HTR-8/SVneo (cell line): ENCODE results near the gene DIO3.

Experiments
- DNase-seq: peaks from one replicate; pipeline ENCODE4 v3.0.0; 2011; ENCODE audit warnings: low spot score, mixed read lengths; ENCODE audit not compliant: insufficient read length
- FAIRE-seq: peaks from 2 replicates; lab custom pipeline; 2011; peaks lifted over from hg19 to GRCh38; lab: Jason Lieb, UNC

DIO3 gene

DNA sequence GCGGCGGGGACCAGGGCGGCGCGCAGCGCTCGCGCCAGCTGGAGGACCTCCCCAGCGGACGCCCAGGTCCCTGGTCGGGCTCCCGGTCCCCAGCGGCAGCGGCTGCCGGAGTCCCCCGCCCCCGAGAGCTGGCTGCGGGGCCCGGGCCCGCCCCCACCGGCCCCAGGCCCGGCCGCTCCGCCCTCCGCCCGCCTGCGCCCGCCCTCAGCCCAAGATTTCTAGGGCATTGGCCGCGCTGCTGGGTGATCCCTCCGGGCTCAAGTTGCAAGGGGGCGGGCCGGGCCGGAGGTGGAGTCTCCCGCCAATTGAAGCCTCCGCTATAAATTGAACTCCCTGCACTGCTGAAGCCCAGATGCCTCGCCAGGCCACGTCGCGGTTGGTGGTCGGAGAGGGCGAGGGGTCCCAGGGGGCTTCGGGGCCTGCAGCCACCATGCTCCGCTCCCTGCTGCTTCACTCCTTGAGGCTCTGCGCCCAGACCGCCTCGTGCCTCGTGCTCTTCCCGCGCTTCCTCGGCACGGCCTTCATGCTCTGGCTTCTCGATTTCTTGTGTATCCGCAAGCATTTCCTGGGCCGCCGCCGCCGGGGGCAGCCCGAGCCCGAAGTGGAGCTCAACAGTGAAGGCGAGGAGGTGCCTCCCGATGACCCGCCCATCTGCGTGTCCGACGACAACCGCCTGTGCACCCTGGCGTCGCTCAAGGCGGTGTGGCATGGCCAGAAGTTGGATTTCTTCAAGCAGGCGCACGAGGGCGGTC, at the start of gene DIO3:
DIO3 (plus strand) TSS at position 351 of the 752 bp plus-strand sequence.
- DNase-seq (peak; percentile 66), FAIRE-seq (no peak)

DNA sequence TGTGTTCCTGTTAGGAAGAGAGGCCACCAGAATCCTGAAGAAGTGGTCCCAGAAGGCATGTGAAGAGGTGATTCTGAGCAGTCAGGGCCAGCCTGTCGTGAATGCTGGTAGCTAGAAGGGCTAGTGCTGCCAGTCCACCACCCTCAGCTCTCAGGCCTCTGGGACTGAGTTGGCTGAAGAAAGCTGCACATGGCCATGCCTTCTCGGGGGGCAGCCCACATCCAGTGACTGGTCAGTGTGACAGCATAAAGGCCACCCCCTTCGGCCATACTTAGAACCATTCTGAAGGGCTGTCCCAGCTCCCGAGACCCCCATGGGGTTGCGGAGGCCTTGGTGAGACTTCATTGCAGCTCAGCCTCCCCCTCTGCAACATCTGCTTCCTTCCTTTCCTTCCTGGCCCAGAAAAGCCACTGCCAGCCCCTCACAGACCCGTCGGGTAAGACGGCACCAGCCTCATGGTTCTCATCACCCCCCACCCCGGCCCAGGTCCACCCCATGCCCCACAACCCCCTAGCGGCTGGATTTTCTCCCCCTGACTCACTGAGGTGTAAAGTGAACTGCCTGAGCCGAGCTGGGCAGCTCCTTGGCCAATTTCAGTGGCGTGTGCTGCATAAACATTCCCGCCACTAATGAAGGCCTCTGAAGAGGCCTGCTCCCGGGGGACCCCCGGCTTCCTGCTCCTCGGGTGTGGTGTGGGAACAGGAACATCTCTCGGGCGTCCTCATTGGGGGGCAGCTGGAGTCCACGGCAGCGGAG, 49.5 kb upstream of the DIO3 start:
- DNase-seq = no peak
- FAIRE-seq = no peak

DNA sequence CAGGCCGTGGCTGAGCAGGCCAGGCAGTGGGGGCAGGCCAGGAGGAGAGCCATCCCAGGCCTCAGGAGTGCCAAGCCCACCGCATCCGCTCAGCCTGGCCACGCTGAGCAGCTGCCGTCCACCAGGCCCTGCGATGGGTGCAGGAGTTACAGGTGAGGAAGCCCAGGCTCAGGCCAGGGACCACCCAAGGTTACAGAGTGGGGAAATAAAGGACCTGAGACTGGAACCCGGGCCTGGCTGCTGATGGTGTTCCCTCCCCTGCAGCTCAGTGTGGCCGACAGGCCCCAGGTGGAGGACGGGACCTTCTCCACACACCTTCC, 49.0 kb upstream of the DIO3 start:
- FAIRE-seq = no peak
- DNase-seq = no peak

DNA sequence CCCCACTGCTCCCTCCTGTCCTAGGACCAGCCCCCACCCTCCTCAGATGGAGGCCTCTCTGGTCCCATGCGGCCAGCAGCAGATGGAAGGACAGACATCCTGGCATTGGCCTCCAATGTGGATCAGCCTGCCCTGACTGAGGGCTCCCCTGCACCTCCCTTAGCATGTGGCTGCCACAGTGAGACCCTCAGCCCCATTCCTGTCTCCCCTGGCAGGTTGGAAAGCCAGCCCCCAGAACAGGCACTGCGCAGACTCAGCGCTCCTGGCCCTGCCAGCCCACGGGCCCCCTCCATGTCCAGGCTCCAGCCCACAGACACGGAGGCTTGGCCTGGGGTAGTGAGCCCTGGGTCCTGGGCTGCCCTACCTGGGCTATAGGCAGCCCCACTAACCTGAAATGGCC, 47.2 kb upstream of the DIO3 start:
- DNase-seq (no peak), FAIRE-seq (no peak)

DNA sequence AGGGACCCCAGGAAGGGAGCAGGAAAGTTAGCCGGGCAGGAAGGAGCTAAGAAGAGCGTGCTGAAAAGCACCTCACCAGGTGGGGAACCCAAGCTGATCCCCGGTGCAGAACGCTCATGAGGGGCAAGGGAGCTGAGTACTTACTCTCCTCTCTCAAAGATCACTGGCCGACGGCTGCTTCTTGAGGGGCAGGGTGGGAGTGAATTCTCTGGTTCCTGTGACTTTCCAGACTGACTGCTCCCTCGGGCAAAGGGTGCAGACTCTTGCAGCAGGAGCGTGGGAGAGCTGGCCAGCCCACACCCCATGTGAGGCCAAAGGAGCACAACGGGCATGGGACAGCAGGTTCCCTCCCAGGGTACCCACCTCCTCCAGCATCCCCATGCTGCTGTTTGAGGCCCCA, 44.9 kb upstream of the DIO3 start:
- DNase-seq = no peak

DNA sequence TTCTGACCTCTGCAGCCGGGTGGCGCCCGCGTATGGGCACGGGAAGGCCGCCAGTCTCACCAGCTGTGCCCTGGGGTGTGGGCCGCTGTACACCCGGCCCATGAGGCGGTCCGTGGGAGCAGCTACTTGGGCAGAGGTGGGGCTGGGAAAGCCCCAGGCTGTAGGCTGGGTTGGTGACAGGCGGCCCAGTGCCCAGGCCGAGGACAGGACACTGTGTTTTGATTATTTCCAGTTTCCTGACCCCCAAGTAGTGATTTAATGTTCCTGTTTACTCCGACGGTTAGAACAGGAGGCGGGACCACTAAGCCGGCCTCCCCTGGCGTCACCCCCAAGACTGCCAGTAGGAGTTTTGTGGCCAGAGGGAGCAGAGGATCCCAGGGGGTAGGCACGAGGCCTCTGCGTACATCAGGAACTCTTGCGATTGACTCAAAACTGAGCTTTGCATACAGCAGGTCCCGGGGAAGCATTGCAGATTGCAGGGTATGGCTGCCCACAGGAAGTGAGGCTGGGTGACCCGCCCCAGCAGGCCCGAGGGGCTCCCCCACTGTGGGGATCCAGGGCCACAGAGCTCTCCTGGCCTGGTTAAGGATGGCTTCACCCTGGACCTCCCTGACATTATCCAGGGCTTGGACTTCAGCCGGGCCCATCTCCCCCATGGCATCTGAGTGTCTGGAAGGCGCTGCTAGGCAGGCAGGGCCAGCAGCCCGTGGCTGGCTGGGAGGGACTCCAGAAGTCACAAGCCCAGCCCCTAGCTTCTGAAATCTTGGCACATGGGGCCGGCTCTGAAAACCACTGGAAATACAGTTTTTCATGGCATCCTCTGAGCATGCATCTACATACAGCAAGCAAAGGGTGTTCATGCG, 42.5 kb upstream of the DIO3 start:
- no peak for FAIRE-seq
- DNase-seq = no peak

More for the DNA sequence above, 44.9 kb upstream of the DIO3 start:
- no peak for FAIRE-seq

DNA sequence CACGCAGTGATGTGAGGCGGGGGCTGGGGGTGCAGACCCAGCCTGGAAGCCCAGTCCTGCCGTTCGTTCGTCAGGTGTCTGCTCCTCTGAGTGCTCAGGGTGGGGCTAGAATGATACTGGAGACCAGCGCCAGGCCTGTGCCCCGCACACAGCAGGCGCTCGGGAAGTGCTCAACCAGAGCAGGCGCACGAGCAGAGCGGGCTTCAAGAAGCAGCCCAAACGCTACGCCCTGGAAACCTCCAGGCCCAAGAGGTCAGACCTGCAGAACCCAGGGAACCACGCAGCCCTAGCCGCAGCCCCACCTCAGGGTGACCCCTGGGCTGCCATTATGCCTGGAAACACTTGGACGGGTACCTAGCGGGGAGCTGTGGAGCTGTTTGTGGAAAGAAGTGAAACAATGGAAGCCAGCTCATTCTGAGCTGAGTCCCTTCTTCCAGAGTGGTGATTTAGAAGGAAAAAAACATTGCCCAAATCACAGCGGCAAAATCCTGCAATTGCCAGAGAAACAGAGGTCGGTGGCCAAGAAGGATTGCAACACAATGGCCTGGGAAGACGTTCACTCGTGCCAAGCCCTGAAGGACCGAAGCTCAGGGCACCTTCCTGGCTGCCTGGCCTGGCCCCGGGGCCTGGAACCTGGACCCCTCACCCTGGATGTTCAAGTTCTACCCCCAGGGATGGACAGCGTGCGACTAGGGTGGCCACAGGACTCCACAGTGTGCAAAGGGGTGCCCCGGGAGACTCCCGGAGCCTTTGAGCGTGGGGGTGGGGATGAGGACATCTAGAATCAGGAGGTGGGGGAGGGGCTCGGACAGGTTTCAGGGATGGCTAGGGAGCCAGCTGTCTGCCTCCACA, 40.4 kb upstream of the DIO3 start:
- FAIRE-seq = no peak

DNA sequence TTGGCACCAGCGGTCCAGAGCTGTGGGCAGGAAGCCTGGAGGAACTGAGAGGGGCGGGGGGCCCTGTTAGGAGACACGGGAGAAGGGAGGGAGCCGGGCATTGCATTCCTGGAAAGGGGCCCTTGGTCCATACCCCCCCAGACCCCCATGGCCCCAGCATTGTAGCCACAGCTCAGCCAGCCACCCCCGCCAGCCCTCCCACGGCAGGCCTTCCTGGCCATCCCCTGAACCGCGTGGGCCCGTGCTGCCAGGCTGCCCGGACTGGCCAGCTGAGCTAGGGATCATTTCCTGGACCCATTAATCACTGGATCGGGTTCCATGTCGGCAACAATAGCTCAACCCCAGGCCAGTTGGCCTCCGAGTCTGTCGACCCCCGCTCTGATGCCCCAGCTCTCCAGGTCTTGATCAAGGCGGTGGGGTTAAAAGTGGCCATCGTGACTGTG, 39.8 kb upstream of the DIO3 start:
- no peak for DNase-seq

More for the DNA sequence above, 40.4 kb upstream of the DIO3 start:
- no peak for DNase-seq

DNA sequence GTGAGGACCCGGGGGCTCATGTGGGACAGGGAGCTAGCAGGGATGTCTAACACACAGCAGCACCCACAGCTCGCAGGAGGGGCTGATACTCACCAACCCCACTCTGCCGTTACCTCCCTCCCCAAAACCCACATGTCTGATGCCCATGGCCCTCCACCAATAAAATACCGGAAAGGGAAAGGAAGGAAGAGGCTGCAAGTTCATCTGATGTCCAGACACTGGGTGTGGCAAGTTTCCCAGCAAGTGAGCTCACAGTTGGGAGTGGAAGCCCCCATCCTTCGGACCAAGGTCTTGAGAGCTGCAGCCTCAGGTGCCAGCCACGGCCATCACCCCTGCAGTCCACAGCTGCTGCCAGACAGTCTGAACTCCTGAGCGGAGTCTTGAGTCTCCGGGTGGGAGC, 39.3 kb upstream of the DIO3 start:
- FAIRE-seq (no peak), DNase-seq (no peak)

More for the DNA sequence above, 39.8 kb upstream of the DIO3 start:
- no peak for FAIRE-seq

DNA sequence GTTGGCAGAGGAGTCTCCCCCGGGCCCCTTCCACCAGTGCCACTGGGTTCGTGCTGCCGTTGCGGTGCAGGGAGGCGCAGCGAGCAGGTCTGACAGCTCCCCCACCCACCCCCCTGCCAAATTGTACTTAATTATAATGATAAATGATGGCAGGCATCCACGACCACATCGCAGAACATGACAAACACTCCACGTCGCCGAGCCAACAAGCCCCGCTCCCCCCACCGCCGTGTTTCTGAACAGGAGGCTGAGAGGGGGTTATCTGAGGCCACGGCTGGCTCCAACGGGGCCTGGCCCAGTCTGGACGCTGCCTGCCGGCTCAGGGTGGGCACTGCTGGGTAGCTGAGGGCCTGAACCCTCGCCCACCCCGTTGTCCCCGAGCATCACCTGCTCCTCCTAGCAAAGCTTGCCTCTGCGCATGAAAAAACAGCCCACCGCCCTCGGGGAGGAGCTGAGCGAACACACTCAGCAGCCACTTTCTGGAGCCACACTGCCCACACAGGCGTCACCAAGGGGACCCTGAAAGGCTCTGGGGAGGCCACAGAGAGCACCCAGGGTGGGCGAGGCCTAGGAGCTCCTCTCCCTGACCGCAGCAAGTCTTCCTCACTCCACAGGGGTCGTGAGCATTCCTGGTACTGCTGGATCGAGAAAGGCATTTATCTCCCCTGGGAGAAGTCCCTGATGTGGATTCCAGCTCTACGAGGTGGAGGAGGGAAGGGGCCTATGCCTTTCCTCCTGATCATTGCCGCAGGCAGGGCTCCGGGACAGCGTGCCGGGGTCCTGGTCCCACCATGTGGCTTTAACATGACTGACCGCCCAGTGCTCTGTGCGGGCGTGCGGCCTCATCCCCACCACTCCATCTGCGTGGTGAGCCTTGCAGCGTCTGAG, 35.4 kb upstream of the DIO3 start:
- no peak for FAIRE-seq
- no peak for DNase-seq

DNA sequence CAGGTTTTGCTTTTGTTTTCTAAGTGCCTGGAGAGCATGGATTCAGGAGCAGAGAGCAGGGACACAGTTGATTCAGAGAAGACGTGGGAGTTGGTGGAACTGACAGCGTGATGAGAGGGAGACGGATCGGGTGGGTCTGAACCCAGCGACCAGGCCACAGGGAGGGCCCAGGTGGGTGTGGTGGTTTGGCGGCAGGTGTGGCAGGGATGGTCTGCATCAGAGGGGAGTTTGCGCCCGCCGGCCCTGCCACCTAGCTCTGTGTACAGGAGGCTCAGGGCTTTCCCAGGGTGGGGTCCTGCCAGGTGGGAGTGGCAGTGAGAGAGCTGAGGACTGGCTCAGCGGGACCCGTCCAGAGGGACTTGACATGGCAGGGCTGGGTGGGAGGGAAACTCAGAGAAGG, 33.3 kb upstream of the DIO3 start:
- DNase-seq (no peak), FAIRE-seq (no peak)

DNA sequence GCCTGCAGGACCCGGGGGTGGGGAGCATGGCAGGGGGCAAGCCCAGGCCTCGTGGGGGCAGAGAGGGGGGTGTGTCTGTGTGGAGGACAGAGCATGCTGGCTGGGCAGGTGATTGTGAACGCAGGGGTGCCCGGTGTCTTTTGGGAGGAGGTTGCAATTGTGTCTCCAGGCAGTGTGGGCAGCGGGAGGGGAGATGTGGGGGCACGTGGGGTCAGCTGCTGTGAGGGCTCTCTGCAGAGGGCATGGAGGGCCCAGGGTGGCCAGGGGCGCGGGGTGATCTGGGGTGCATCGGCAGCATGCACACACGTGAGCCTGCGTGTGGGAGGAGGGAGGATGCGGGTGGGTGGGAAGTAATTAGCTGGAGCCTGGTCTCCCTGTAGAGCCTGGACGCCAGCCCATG, 32.2 kb upstream of the DIO3 start:
- FAIRE-seq = no peak
- DNase-seq = no peak

DNA sequence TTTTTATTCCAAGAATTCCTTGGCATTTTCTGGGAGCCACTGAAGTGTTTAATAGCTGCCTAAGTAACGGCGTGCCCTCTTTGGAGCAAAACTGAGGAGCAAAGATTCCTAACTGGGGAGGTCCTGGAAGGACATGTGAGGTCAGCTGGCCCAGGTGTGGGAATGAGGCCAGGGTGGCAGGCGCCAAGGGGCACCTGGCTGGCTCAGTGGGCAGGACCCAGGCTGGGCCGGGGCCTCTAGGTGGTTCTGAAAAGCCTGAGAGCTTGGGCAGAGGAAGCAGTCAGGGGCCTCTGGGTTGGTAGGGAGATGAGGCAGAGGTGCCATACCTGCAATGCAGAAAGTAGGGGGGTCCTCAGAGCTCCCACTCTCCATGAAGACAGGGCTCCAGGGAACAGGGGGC, 27.1 kb upstream of the DIO3 start:
- FAIRE-seq = no peak
- DNase-seq = no peak

DNA sequence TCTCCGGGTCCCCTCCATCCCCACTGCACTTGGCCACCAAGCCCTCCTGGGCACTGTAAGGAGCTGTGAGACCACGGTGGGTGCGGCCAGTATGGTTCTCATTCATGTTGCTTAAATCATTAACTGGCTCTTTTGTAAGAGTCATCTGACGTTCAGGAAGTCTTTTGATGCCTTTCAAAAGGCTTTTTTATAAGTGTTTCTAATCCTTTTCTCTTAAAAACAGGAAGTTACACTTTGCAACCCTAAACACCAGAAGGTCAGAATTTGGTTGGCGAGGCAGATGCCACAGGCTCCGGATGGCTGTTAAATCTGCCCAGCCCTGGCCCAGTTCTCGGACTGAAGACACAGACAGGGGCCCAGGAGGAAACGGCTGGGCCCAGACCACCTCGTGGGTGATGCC, 26.1 kb upstream of the DIO3 start:
- DNase-seq = no peak

DNA sequence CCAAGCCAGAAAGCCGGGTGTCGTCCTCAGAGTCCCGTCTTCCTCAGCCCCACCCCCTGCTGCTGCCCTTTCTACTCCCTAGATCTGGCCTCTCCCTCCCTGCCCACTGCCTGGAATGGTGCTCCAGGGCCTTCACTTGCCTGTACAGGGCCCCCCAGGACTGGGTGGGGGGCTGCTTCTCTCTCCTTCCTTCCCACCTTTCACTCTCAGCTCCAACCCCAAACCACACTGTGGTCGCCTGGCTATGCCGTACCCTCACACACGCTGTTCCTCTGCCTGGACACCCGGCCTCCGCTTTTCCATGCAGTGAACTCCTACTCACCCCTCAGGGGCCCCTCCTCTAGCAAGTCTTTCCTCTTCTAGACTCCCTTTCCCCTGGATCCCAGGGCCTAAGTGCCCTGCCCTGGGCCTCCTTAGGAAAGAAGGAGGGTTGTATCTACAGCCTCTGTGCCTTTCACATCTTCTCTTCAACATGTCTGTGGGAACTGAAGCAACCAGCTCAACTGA, 25.5 kb upstream of the DIO3 start:
- DNase-seq (no peak), FAIRE-seq (no peak)

More for the DNA sequence above, 26.1 kb upstream of the DIO3 start:
- FAIRE-seq = no peak

DNA sequence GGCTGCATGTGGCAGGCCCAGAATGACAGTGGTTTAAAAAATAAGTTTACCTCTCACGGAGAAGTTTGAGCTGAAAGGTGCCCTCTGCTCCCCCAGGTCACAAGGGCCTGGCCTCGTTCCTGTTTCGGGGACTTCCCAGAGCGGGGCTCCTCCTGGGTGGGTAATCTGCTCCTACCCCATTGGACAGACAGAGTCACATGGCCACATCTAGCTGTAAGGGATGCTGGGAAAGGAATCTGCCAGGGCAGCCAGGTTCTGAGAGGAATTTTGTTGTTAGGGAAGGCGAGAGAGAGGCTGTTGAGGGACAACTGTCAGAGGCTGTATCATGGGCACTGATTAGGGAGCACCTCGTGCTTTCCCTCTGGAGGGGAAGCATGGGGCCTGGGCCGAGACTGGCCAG, 24.0 kb upstream of the DIO3 start:
- DNase-seq (no peak), FAIRE-seq (no peak)

DNA sequence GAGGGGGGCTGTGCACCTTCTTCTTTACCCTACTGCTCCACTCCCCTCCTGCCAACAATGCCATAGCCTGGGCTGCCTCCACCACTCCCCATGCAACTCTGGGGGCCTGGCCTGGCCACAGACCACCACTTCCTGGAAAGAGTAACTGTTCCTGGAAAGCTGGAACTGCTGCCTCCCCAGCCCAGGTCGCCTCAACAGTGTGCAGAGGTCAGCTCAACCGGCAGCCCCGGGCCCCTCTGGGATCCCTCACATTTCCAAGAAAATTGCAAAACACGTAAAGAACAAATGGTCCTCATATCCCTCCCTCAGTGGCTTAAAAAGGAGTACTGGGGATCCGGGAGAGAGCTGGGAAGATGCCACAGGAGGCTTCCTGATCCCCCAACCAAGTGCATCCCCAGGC, 22.4 kb upstream of the DIO3 start:
- DNase-seq = no peak
- no peak for FAIRE-seq

DNA sequence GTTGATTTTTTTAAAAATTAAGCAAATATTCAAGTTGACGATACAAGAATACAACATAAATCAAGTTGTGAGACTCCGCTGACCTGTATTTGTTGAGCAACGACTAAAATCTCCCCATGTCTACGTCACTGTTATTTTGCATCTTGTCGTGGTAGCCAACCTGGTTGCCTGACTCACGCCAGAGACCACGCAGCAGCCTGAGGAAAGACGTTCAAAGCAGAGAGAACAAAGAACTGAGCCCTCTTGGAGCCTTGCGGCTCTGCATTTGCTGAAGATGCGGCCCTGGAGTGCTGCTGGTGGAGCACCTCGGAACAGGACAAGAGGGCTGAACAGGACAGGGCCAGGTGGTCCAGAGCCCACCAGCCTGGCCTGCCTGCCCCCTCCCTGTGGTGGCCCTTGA, 21.4 kb upstream of the DIO3 start:
- DNase-seq (no peak), FAIRE-seq (no peak)
